PC-9 (cell line): ENCODE results near the gene ZNF764. TPM values are rescaled to one million over a fixed set of nuclear protein-coding genes. Genes with fewer than 3 reads are reported as not detected.
"Not testable (repeated sequence)": the region's sequence is repeated elsewhere in the genome, so short reads cannot be mapped to it uniquely, and the experiment has no call there.

Experiments used
- BruUV-seq: library from RNA; stranded (reverse); fragments of 400-500 nt; replicated peaks from 2 replicates; lab custom pipeline; 2021; lab: Mats Ljungman, UMichigan
- CTCF ChIA-PET: fragments of 300-600 bp; sonication (Branson Sonifier 250); formaldehyde crosslinking; loops from one replicate; lab custom pipeline; 2022; ENCODE audit warnings: antibody characterized with exemption; lab: Charles Lee
- POLR2A ChIA-PET: fragments of 300-600 bp; sonication (Branson Sonifier 250); formaldehyde crosslinking; loops from one replicate; lab custom pipeline; 2022; ENCODE audit warnings: antibody characterized with exemption; ENCODE audit not compliant: unreplicated experiment; lab: Charles Lee
- DNase-seq, 2 experiments: peaks; one replicate each; pipeline versions ENCODE4 v3.0.0 to v3.0.0-alpha.2; 2015 to 2022; ENCODE audit warnings: mixed read lengths in 1 of 2
- H2AFZ ChIP-seq: fragments of 200-600 bp; sonication (generic); 2 replicates; pipeline ENCODE4 v1.8.1; 2017; ENCODE audit warnings: antibody characterized with exemption
- H3F3A ChIP-seq: fragments of 200-600 bp; sonication (generic); 2 replicates; pipeline ENCODE4 v1.8.1; 2017; ENCODE audit warnings: antibody characterized with exemption, mild to moderate bottlenecking, low read depth; ENCODE audit not compliant: insufficient read depth
- H3K27ac ChIP-seq: fragments of 200-600 bp; sonication (generic); 2 replicates; pipeline ENCODE4 v1.6.1; 2016; ENCODE audit warnings: mixed run types
- H3K27me3 ChIP-seq: fragments of 200-600 bp; sonication (generic); 2 replicates; pipeline ENCODE4 v1.6.1; 2016; ENCODE audit warnings: low read depth, mixed run types; ENCODE audit not compliant: insufficient read depth
- H3K36me3 ChIP-seq: fragments of 200-600 bp; sonication (generic); 2 replicates; pipeline ENCODE4 v1.6.1; 2016; ENCODE audit warnings: low read depth, mixed run types
- H3K4me1 ChIP-seq: fragments of 200-600 bp; sonication (generic); replicated peaks from 2 replicates; pipeline ENCODE4 v1.6.1; 2016; ENCODE audit warnings: mixed run types; ENCODE audit not compliant: insufficient read depth
- H3K4me2 ChIP-seq: fragments of 200-600 bp; sonication (generic); 2 replicates; pipeline ENCODE4 v1.6.1; 2017; ENCODE audit warnings: mixed run types
- H3K4me3 ChIP-seq: fragments of 200-600 bp; sonication (generic); 2 replicates; pipeline ENCODE4 v1.6.1; 2016; ENCODE audit warnings: mixed run types
- H3K79me2 ChIP-seq: fragments of 200-600 bp; sonication (generic); 2 replicates; pipeline ENCODE4 v1.6.1; 2017; ENCODE audit warnings: low read depth, mixed run types
- H3K9me2 ChIP-seq: fragments of 200-600 bp; sonication (generic); 2 replicates; pipeline ENCODE4 v1.8.1; 2017; ENCODE audit warnings: mild to moderate bottlenecking; ENCODE audit not compliant: insufficient read depth
- H3K9me3 ChIP-seq: fragments of 200-600 bp; sonication (generic); 2 replicates; pipeline ENCODE4 v1.8.1; 2016; ENCODE audit warnings: low read depth; ENCODE audit not compliant: insufficient read depth
- H4K20me1 ChIP-seq: fragments of 200-600 bp; sonication (generic); 2 replicates; pipeline ENCODE4 v1.8.1; 2017; ENCODE audit not compliant: insufficient read depth
- CTCF ChIP-seq: fragments of 200-600 bp; sonication (generic); conservative IDR thresholded peaks from 2 replicates; pipeline ENCODE4 v1.6.1; 2017; ENCODE audit warnings: mixed run types, antibody characterized with exemption, mild to moderate bottlenecking, moderate library complexity
- EZH2 ChIP-seq: fragments of 200-600 bp; sonication (generic); IDR thresholded peaks from 2 replicates; pipeline ENCODE4 v1.8.0; 2017; ENCODE audit warnings: antibody characterized with exemption, low read depth
- intact Hi-C: fragments of 100-400 bp; cut with micrococcal nuclease; formaldehyde crosslinking; loops from one replicate; pipeline ENCODE4 v1.10.0; 2022; ENCODE audit not compliant: unreplicated experiment
- total RNA-seq: library from RNA; stranded (reverse); gene quantifications from 2 replicates; pipeline ENCODE4 v1.2.3, GENCODE V29; 2021

The ZNF764 gene
- total RNA-seq, 1 experiment from 2014 or later, result 12.3 TPM

- no peaks in the 10 kb centered on the region for H3K36me3 ChIP-seq
- no peak overlapping the region for H3K27ac ChIP-seq
- peaks cover 23% of the 10 kb centered on the region for H3K4me1 ChIP-seq
- H3F3A ChIP-seq, result peaks cover 36% of the 10 kb centered on the region
- no TSS peak for BruUV-seq
- H4K20me1 ChIP-seq, result no peaks in the 10 kb centered on the region
- H3K79me2 ChIP-seq, result peaks cover 12% of the 10 kb centered on the region; the same call in 1 of the 2 replicates
- CTCF ChIA-PET, result interaction anchor here (0.6 kb wide), 1 partner anchor 33 kb away, joined by 3 read pairs; the partner anchor contains the start of gene ZNF764
- no peaks in the 10 kb centered on the region for H3K9me2 ChIP-seq
- no peak overlapping the region for H3K4me2 ChIP-seq
- no peak for TF ChIP-seq CTCF
- no peak for TF ChIP-seq EZH2
- intact Hi-C loops, result loop anchor here (5.0 kb wide), 1 partner anchor 148 kb away; no protein-coding TSS in a partner anchor
- POLR2A ChIA-PET, result interaction anchor here (0.6 kb wide), 3 partner anchors 11 to 1057 kb away, joined by 4 to 14 read pairs (median 12); no protein-coding TSS in a partner anchor
- DNase-seq, result no peak
- no peak overlapping the region for H3K4me3 ChIP-seq
- H2AFZ ChIP-seq, result no peak overlapping the region
- H3K9me3 ChIP-seq, result no peaks in the 10 kb centered on the region
- no peaks in the 10 kb centered on the region for H3K27me3 ChIP-seq
These were observed 33.3 kb downstream of the ZNF764 start for GRCh38 chr16:30524575-30525568.

- Histone ChIP-seq H3K9me3 (no peaks in the 10 kb centered on the region), H3K4me1 (peaks cover 17% of the 10 kb centered on the region), H4K20me1 (no peaks in the 10 kb centered on the region), H3K4me2 (no peak overlapping the region), H3K27ac (no peak overlapping the region), H2AFZ (no peak overlapping the region), H3K4me3 (no peak overlapping the region), H3F3A (peaks cover 27% of the 10 kb centered on the region), H3K27me3 (no peaks in the 10 kb centered on the region), H3K9me2 (no peaks in the 10 kb centered on the region), H3K79me2 (peaks cover 7% of the 10 kb centered on the region; the same call in 1 of the 2 replicates), H3K36me3 (no peaks in the 10 kb centered on the region)
- TF ChIP-seq EZH2, result no peak
- no peak for TF ChIP-seq CTCF
- POLR2A ChIA-PET, result interaction anchor here (0.6 kb wide), 2 partner anchors 11 to 1056 kb away, joined by 12 to 14 read pairs; no protein-coding TSS in a partner anchor
- DNase-seq, result no peak
- intact Hi-C loops, result no loop called here
- no TSS peak for BruUV-seq
- CTCF ChIA-PET, result no interaction called here
These were observed 34.2 kb downstream of the ZNF764 start for GRCh38 chr16:30523768-30524574.

- CTCF ChIA-PET, result interaction anchor here (0.6 kb wide), 1 partner anchor 18 kb away, joined by 5 read pairs; no protein-coding TSS in a partner anchor
- peaks cover 16% of the 10 kb centered on the region for H3F3A ChIP-seq
- H3K27me3 ChIP-seq, H3K9me2 ChIP-seq, H3K4me3 ChIP-seq, H3K4me1 ChIP-seq, H3K79me2 ChIP-seq, H3K9me3 ChIP-seq, H2AFZ ChIP-seq, BruUV-seq, H3K4me2 ChIP-seq, H4K20me1 ChIP-seq, H3K27ac ChIP-seq, H3K36me3 ChIP-seq, intact Hi-C loops, DNase-seq: not testable (repeated sequence)
- POLR2A ChIA-PET, result interaction anchor here (0.6 kb wide), 2 partner anchors 46 to 56 kb away, joined by 3 to 4 read pairs; no protein-coding TSS in a partner anchor
These were observed 35.3 kb downstream of the ZNF764 start for GRCh38 chr16:30522702-30523463.
